ENCODE data around the gene PEX11A. TPM values are rescaled to one million over a fixed set of nuclear protein-coding genes. Genes with fewer than 3 reads are reported as not detected.

The PEX11A gene
- total RNA-seq, 1 experiment from 2014 or later, result 2.7 TPM

DNA sequence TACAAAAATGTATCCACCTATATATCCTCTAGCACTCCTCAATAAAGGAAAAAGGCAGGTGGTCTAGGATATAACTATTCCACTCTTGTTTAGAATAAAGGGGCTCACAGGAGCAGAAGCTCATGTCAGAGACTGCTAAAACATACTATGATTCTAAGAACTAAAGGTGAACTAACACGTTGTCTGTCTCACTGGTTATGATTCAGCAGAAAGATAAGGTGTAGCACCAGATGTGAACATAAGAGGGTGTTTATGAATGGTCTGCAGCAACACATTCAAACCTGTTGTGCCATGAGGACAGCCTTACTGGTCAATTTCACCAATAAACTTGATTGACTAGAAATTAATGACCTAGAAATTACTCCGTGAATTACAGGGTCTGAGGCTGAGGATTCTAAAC is 4.6 kb downstream of the PEX11A start:
- CTCF ChIA-PET, result no interaction called here
- BruUV-seq (replicated peaks), result no TSS peak
- intact Hi-C loops (cut with micrococcal nuclease; ENCODE audit: unreplicated experiment), result no loop called here

GRCh38 chr15:89681146-89681545 is 9.4 kb downstream of the PEX11A start:
- intact Hi-C loops (cut with micrococcal nuclease; ENCODE audit: unreplicated experiment), result no loop called here
- no peaks in the 10 kb centered on the region for H3K4me1 ChIP-seq (ENCODE audit: insufficient read depth, low read length, poor library complexity, severe bottlenecking)
- CTCF ChIA-PET, result no interaction called here
- no TSS peak for BruUV-seq (replicated peaks)
- H3K27ac ChIP-seq (ENCODE audit: low read depth, low read length, poor library complexity, severe bottlenecking), result no peak overlapping the region
- no peak for TF ChIP-seq CTCF (conservative IDR thresholded peaks at IDR 0.05; ENCODE audit: low read depth, low read length)
- TF ChIP-seq EZH2 (IDR thresholded peaks at IDR 0.05; ENCODE audit: borderline replicate concordance, low read depth, low read length, poor library complexity, severe bottlenecking), result no peak
- no peaks in the 10 kb centered on the region for H3K9me3 ChIP-seq (ENCODE audit: low read depth, low read length, poor library complexity, severe bottlenecking)
- POLR2A ChIA-PET (ENCODE audit: low non-redundant PET), result no interaction called here
- no peak overlapping the region for H3K4me3 ChIP-seq (ENCODE audit: low read depth, low read length, poor library complexity, severe bottlenecking)
- no peaks in the 10 kb centered on the region for H3K27me3 ChIP-seq (replicated peaks; ENCODE audit: insufficient read depth, low read depth, low read length, poor library complexity)
- no peak for DNase-seq (ENCODE audit: low spot score)
- H3K36me3 ChIP-seq (ENCODE audit: insufficient read depth, low read length, poor library complexity, severe bottlenecking), result no peaks in the 10 kb centered on the region

More for the DNA sequence above, 4.6 kb downstream of the PEX11A start:
- Histone ChIP-seq H3K4me1 (ENCODE audit: insufficient read depth, low read length, poor library complexity, severe bottlenecking) (no peaks in the 10 kb centered on the region), H3K27me3 (replicated peaks; ENCODE audit: insufficient read depth, low read depth, low read length, poor library complexity) (no peaks in the 10 kb centered on the region), H3K4me3 (ENCODE audit: low read depth, low read length, poor library complexity, severe bottlenecking) (no peak overlapping the region), H3K36me3 (ENCODE audit: insufficient read depth, low read length, poor library complexity, severe bottlenecking) (no peaks in the 10 kb centered on the region), H3K27ac (ENCODE audit: low read depth, low read length, poor library complexity, severe bottlenecking) (no peak overlapping the region), H3K9me3 (ENCODE audit: low read depth, low read length, poor library complexity, severe bottlenecking) (no peaks in the 10 kb centered on the region)
- POLR2A ChIA-PET (ENCODE audit: low non-redundant PET), result no interaction called here
- no peak for TF ChIP-seq EZH2 (IDR thresholded peaks at IDR 0.05; ENCODE audit: borderline replicate concordance, low read depth, low read length, poor library complexity, severe bottlenecking)
- no peak for TF ChIP-seq CTCF (conservative IDR thresholded peaks at IDR 0.05; ENCODE audit: low read depth, low read length)
- no peak for DNase-seq (ENCODE audit: low spot score)

- Histone ChIP-seq H3K4me1 (ENCODE audit: insufficient read depth, low read length, poor library complexity, severe bottlenecking) (no peaks in the 10 kb centered on the region), H3K36me3 (ENCODE audit: insufficient read depth, low read length, poor library complexity, severe bottlenecking) (no peaks in the 10 kb centered on the region), H3K27me3 (replicated peaks; ENCODE audit: insufficient read depth, low read depth, low read length, poor library complexity) (no peaks in the 10 kb centered on the region), H3K9me3 (ENCODE audit: low read depth, low read length, poor library complexity, severe bottlenecking) (no peaks in the 10 kb centered on the region), H3K27ac (ENCODE audit: low read depth, low read length, poor library complexity, severe bottlenecking) (no peak overlapping the region), H3K4me3 (ENCODE audit: low read depth, low read length, poor library complexity, severe bottlenecking) (no peak overlapping the region)
- ChIA-PET CTCF (no interaction called here), POLR2A (ENCODE audit: low non-redundant PET) (no interaction called here)
- intact Hi-C loops (cut with micrococcal nuclease; ENCODE audit: unreplicated experiment), result no loop called here
- no peak for TF ChIP-seq EZH2 (IDR thresholded peaks at IDR 0.05; ENCODE audit: borderline replicate concordance, low read depth, low read length, poor library complexity, severe bottlenecking)
- no peak for TF ChIP-seq CTCF (conservative IDR thresholded peaks at IDR 0.05; ENCODE audit: low read depth, low read length)
- DNase-seq (ENCODE audit: low spot score), result no peak
- no TSS peak for BruUV-seq (replicated peaks)
Observed at GRCh38 chr15:89680282-89680873, 10.2 kb downstream of the PEX11A start.

Measured in A673 (cell line).